HepG2 (cell line): ENCODE data around the gene TEX22. TPM values are rescaled to one million over a fixed set of nuclear protein-coding genes. Genes with fewer than 3 reads are reported as not detected.

ENCODE experiments used
- ATAC-seq: fragments of 200-7000 bp; cut with Tn5 transposase; 3 replicates; pipeline ENCODE4 v1.9.1; 2020; ENCODE audit warnings: mild to moderate bottlenecking, moderate library complexity
- BruUV-seq: library from RNA; stranded (reverse); fragments of 400-500 nt; replicated peaks from 2 replicates; lab custom pipeline; 2021; lab: Mats Ljungman, UMichigan
- CTCF ChIA-PET: fragments of 300-600 bp; formaldehyde crosslinking; extraction: SDS; loops from one replicate; lab custom pipeline; 2021; ENCODE audit warnings: low total read pairs, inconsistent platforms, low intra/inter-chr PET ratio; lab: Yijun Ruan, JAX
- POLR2A ChIA-PET: fragments of 350-600 bp; sonication (Branson Sonifier 250); formaldehyde crosslinking; loops from one replicate; lab custom pipeline; 2020; ENCODE audit warnings: antibody characterized with exemption, inconsistent platforms; lab: Yijun Ruan, JAX
- DNase-seq: peaks from one replicate; pipeline ENCODE4 v3.0.0-alpha.2; 2015; ENCODE audit warnings: low spot score
- FAIRE-seq: peaks from 3 replicates; lab custom pipeline; 2011; peaks lifted over from hg19 to GRCh38; lab: Jason Lieb, UNC
- H2AFZ ChIP-seq: one replicate; pipeline ENCODE4 v1.6.1; 2011; ENCODE audit warnings: low read length, inconsistent platforms
- H3K27ac ChIP-seq: fragments of 300-600 bp; 3 replicates; pipeline ENCODE4 v1.8.0; 2011; ENCODE audit warnings: mixed run types, mild to moderate bottlenecking, mixed read lengths, low read length, inconsistent platforms; ENCODE audit not compliant: insufficient read depth; ENCODE audit errors: extremely low read length
- H3K27me3 ChIP-seq, 2 experiments: fragments of 200-600 bp in 1 of 2; 2 replicates in 1 of 2; 3 replicates in 1 of 2; pipeline versions ENCODE4 v1.6.0 to v1.8.0; 2011; ENCODE audit warnings: low read length in 2 of 2, mild to moderate bottlenecking in 2 of 2, moderate library complexity in 2 of 2, inconsistent platforms in 1 of 2; ENCODE audit not compliant: insufficient read depth in 2 of 2, control insufficient read depth in 1 of 2
- H3K36me3 ChIP-seq, 2 experiments: fragments of 200-600 bp in 1 of 2; replicated peaks in 1 of 2; 2 replicates in 1 of 2; 3 replicates in 1 of 2; pipeline versions ENCODE4 v1.5.1 to v1.8.0; 2011; ENCODE audit warnings: low read length in 2 of 2, inconsistent platforms in 1 of 2; ENCODE audit not compliant: insufficient read depth in 2 of 2, control insufficient read depth in 1 of 2
- H3K4me1 ChIP-seq: 2 replicates; pipeline ENCODE4 v1.5.1; 2012; ENCODE audit warnings: low read length, inconsistent platforms; ENCODE audit not compliant: insufficient read depth
- H3K4me2 ChIP-seq: 2 replicates; pipeline ENCODE4 v1.6.0; 2011; ENCODE audit warnings: low read depth, low read length, inconsistent platforms
- H3K4me3 ChIP-seq, 3 experiments: fragments of 200-600 bp in 1 of 3; sonication (generic), shearing (Covaris generic) in 1 of 3; replicated peaks in 1 of 3; 2 replicates each; pipeline ENCODE4 v1.5.1; 2011 to 2016; ENCODE audit warnings: low read length in 3 of 3, inconsistent platforms in 2 of 3, low read depth in 2 of 3, mild to moderate bottlenecking in 2 of 3, control low read depth in 1 of 3, mixed read lengths in 1 of 3; ENCODE audit not compliant: insufficient read depth in 1 of 3
- H3K79me2 ChIP-seq: one replicate; pipeline ENCODE4 v1.6.1; 2011; ENCODE audit warnings: low read length, inconsistent platforms; ENCODE audit not compliant: insufficient read depth
- H3K9ac ChIP-seq: 2 replicates; pipeline ENCODE4 v1.6.0; 2011; ENCODE audit warnings: mild to moderate bottlenecking, low read depth, low read length, inconsistent platforms; ENCODE audit not compliant: insufficient read depth
- H3K9me3 ChIP-seq: 2 replicates; pipeline ENCODE4 v1.5.1; 2012; ENCODE audit warnings: mild to moderate bottlenecking, low read length
- H4K20me1 ChIP-seq: 2 replicates; pipeline ENCODE4 v1.6.0; 2011; ENCODE audit warnings: inconsistent platforms, mild to moderate bottlenecking, low read length, moderate library complexity; ENCODE audit not compliant: insufficient read depth
- AHR ChIP-seq: IDR thresholded peaks from 2 replicates; pipeline ENCODE4 v1.6.1; 2018; ENCODE audit warnings: missing genetic modification reagents, missing compliant biosample characterization
- ARID2 ChIP-seq: sonication (generic); formaldehyde crosslinking; IDR thresholded peaks from 2 replicates; pipeline ENCODE4 v1.8.1; 2022; ENCODE audit warnings: mild to moderate bottlenecking, missing genetic modification reagents, borderline replicate concordance
- DPF2 ChIP-seq: sonication (generic); formaldehyde crosslinking; IDR thresholded peaks from 2 replicates; pipeline ENCODE4 v1.4.0; 2020; ENCODE audit warnings: mild to moderate bottlenecking, low read depth, missing genetic modification reagents, borderline replicate concordance
- FOXK1 ChIP-seq: sonication (generic); formaldehyde crosslinking; IDR thresholded peaks from 2 replicates; pipeline ENCODE4 v1.4.0; 2020; ENCODE audit warnings: low read depth, missing genetic modification reagents, borderline replicate concordance
- FOXO4 ChIP-seq: sonication (generic); formaldehyde crosslinking; conservative IDR thresholded peaks from 2 replicates; pipeline ENCODE4 v1.8.1; 2023; ENCODE audit warnings: missing genetic modification reagents
- FOXP4 ChIP-seq: sonication (generic); formaldehyde crosslinking; IDR thresholded peaks from 2 replicates; pipeline ENCODE4 v1.4.0; 2020; ENCODE audit warnings: missing genetic modification reagents
- HIC2 ChIP-seq: sonication (generic); formaldehyde crosslinking; IDR thresholded peaks from 2 replicates; pipeline ENCODE4 v1.9.0; 2022; ENCODE audit warnings: low read depth, missing genetic modification reagents
- JUN ChIP-seq: sonication (generic); formaldehyde crosslinking; IDR thresholded peaks from 2 replicates; pipeline ENCODE4 v1.4.0; 2020; ENCODE audit warnings: mild to moderate bottlenecking, missing genetic modification reagents
- MEIS2 ChIP-seq: sonication (generic); formaldehyde crosslinking; IDR thresholded peaks from 2 replicates; pipeline ENCODE4 v1.9.0; 2021; ENCODE audit warnings: mild to moderate bottlenecking, missing genetic modification reagents
- POLR2AphosphoS2 ChIP-seq: IDR thresholded peaks from 2 replicates; pipeline ENCODE4 v1.6.1; 2011; ENCODE audit warnings: low read depth, low read length, improper control_type of control experiment
- TEAD2 ChIP-seq: sonication (generic); formaldehyde crosslinking; IDR thresholded peaks from 2 replicates; pipeline ENCODE4 v1.9.0; 2021; ENCODE audit warnings: missing genetic modification reagents
- TFAP4 ChIP-seq: sonication (generic); IDR thresholded peaks from 2 replicates; pipeline ENCODE4 v1.6.1; 2016; ENCODE audit warnings: low read depth, borderline replicate concordance
- TGIF2 ChIP-seq: IDR thresholded peaks from 2 replicates; pipeline ENCODE4 v1.6.1; 2016; ENCODE audit warnings: control low read depth, missing compliant biosample characterization
- THAP8 ChIP-seq: sonication (generic); formaldehyde crosslinking; IDR thresholded peaks from 2 replicates; pipeline ENCODE4 v1.5.1; 2020; ENCODE audit warnings: missing genetic modification reagents, mild to moderate bottlenecking, borderline replicate concordance
- TSC22D2 ChIP-seq: sonication (generic); formaldehyde crosslinking; IDR thresholded peaks from 2 replicates; pipeline ENCODE4 v1.5.1; 2020; ENCODE audit warnings: missing genetic modification reagents, mild to moderate bottlenecking, borderline replicate concordance
- XBP1 ChIP-seq: sonication (generic); formaldehyde crosslinking; IDR thresholded peaks from 2 replicates; pipeline ENCODE4 v1.5.0; 2020; ENCODE audit warnings: missing genetic modification reagents
- ZBTB3 ChIP-seq: sonication (generic); formaldehyde crosslinking; IDR thresholded peaks from 2 replicates; pipeline ENCODE4 v1.4.0; 2020; ENCODE audit warnings: low read depth, mild to moderate bottlenecking, moderate library complexity, missing genetic modification reagents, borderline replicate concordance
- ZNF263 ChIP-seq: sonication (generic); formaldehyde crosslinking; IDR thresholded peaks from 2 replicates; pipeline ENCODE4 v1.4.0; 2020; ENCODE audit warnings: missing genetic modification reagents
- ZNF616 ChIP-seq: sonication (generic); formaldehyde crosslinking; IDR thresholded peaks from 2 replicates; pipeline ENCODE4 v1.5.0; 2020; ENCODE audit warnings: low read depth, mild to moderate bottlenecking, missing genetic modification reagents
- ZNF7 ChIP-seq: IDR thresholded peaks from 2 replicates; pipeline ENCODE4 v1.6.1; 2016; ENCODE audit warnings: missing biosample characterization, missing genetic modification reagents
- WGBS: methylation state at CpG from one replicate; pipeline ENCODE4 v1.1.6; 2017; ENCODE audit warnings: low lambda C conversion rate; 5-methylcytosine and 5-hydroxymethylcytosine counted together
- in situ Hi-C: cut with HindIII; loops from 2 replicates; pipeline ENCODE4 v1.10.0; 2017; ENCODE audit warnings: low pct_unique_long_range_greater_than_20kb; ENCODE audit not compliant: extremely low pct_ligation_motif_present
- intact Hi-C: fragments of 100-400 bp; cut with micrococcal nuclease; formaldehyde crosslinking; loops from one replicate; pipeline ENCODE4 v1.10.0; 2022; ENCODE audit not compliant: unreplicated experiment
- polyA plus RNA-seq, 8 experiments: library from polyadenylated mRNA; depleted of rRNA in 3 of 8; stranded (reverse) in 7 of 8; unstranded in 1 of 8; fragments of >200 nt; fragmentation: Illumina TruSeq in 4 of 8; extraction: Trizol in 4 of 8; gene quantifications; 2 replicates each; pipeline versions ENCODE4 v1.2.1 to v1.2.3, GENCODE V29; 2011 to 2016; ENCODE audit warnings: low read depth in 4 of 8, missing spikeins in 1 of 8, mixed read lengths in 1 of 8; ENCODE audit not compliant: insufficient read depth in 1 of 8
- total RNA-seq, 5 experiments: library from RNA; depleted of rRNA; stranded (reverse); fragments of >200 nt; fragmentation: Illumina TruSeq; extraction: Trizol; gene quantifications; 2 replicates each; pipeline ENCODE4 v1.2.3, GENCODE V29; 2016; ENCODE audit warnings: low read depth in 1 of 5

The TEX22 gene
- total and polyA plus RNA-seq, 2 of the 13 experiments (the other 11 are each of a cell fraction or from before 2014, with no cell fraction given) = 0.07 to 0.27 TPM

GRCh38 chr14:105369653-105370040 is 28.7 kb upstream of the TEX22 start:
- 94% methylated on average over 13 of the region's 28 CpGs for WGBS
- H3K79me2 ChIP-seq = no peaks in the 10 kb centered on the region
- no peak overlapping the region for H3K4me3 ChIP-seq
- no peaks in the 10 kb centered on the region for H3K9me3 ChIP-seq
- intact Hi-C loops = loop anchor here (2.0 to 5.0 kb wide), 2 partner anchors 119 to 163 kb away; no protein-coding TSS in a partner anchor
- no peak overlapping the region for H3K9ac ChIP-seq
- BruUV-seq = no TSS peak
- no peak overlapping the region for H2AFZ ChIP-seq
- CTCF ChIA-PET = interaction anchor here (1.7 kb wide), 1 partner anchor 117 kb away, joined by 6 read pairs; the partner anchor contains the start of gene CRIP1
- no peak for TF ChIP-seq THAP8 (CRISPR knock-in tag)
- no peak for TF ChIP-seq ZNF7 (CRISPR knock-in tag)
- no peak for TF ChIP-seq FOXK1 (CRISPR knock-in tag)
- no peak for TF ChIP-seq TEAD2 (CRISPR knock-in tag)
- no peak for TF ChIP-seq HIC2 (CRISPR knock-in tag)
- no peak for TF ChIP-seq POLR2AphosphoS2
- TF ChIP-seq MEIS2 (CRISPR knock-in tag) = no peak
- TF ChIP-seq ZNF616 (CRISPR knock-in tag) = no peak
- TF ChIP-seq XBP1 (CRISPR knock-in tag) = no peak
- no peak for TF ChIP-seq TGIF2 (CRISPR knock-in tag)
- TF ChIP-seq FOXO4 (CRISPR knock-in tag) = no peak
- no peak for TF ChIP-seq ZBTB3 (CRISPR knock-in tag)
- no peak for TF ChIP-seq DPF2
- TF ChIP-seq JUN (CRISPR knock-in tag) = no peak
- TF ChIP-seq ARID2 (CRISPR knock-in tag) = no peak
- no peak for TF ChIP-seq FOXP4
- no peak for TF ChIP-seq ZNF263
- TF ChIP-seq TSC22D2 (CRISPR knock-in tag) = no peak
- no peak for TF ChIP-seq TFAP4
- TF ChIP-seq AHR (CRISPR knock-in tag) = no peak
- no peak for DNase-seq
- H4K20me1 ChIP-seq = no peaks in the 10 kb centered on the region
- H3K36me3 ChIP-seq = no peaks in the 10 kb centered on the region; a peak in 1 of 5 replicates
- H3K27ac ChIP-seq = no peak overlapping the region
- no peak overlapping the region for H3K4me2 ChIP-seq
- POLR2A ChIA-PET = no interaction called here
- no peak for ATAC-seq
- in situ Hi-C loops = no loop called here
- no peak for FAIRE-seq
- H3K27me3 ChIP-seq = no peaks in the 10 kb centered on the region
- no peaks in the 10 kb centered on the region for H3K4me1 ChIP-seq
